ENCODE measurements around the gene MAPKAPK2. TPM values are rescaled to one million over a fixed set of nuclear protein-coding genes. Genes with fewer than 3 reads are reported as not detected.

Gene MAPKAPK2
- total and polyA plus RNA-seq, 10 donors, result 42.2 to 129 (median 94.2) TPM

DNA sequence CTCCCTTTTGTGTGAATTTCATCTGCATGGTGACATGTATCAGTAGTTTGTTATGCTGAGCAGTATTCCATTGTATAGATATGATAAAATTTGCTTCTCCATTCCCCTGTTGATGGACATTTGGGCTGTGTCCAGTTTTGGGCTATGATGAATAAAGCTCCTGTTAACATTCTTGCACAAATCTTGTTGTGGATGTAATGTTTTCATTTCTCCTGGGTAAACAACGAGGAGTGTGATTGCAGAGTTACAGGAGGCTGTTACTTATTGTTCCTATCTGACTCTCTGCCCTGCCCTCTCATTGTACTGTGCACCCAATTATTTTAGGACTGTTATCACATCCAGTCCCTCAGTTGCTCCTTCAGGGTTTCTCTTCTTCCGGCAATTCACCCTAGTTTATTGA, 24.2 kb downstream of the MAPKAPK2 start:
- H3K9me3 ChIP-seq, result no peaks in the 10 kb centered on the region
- TF ChIP-seq, protein P1, sequence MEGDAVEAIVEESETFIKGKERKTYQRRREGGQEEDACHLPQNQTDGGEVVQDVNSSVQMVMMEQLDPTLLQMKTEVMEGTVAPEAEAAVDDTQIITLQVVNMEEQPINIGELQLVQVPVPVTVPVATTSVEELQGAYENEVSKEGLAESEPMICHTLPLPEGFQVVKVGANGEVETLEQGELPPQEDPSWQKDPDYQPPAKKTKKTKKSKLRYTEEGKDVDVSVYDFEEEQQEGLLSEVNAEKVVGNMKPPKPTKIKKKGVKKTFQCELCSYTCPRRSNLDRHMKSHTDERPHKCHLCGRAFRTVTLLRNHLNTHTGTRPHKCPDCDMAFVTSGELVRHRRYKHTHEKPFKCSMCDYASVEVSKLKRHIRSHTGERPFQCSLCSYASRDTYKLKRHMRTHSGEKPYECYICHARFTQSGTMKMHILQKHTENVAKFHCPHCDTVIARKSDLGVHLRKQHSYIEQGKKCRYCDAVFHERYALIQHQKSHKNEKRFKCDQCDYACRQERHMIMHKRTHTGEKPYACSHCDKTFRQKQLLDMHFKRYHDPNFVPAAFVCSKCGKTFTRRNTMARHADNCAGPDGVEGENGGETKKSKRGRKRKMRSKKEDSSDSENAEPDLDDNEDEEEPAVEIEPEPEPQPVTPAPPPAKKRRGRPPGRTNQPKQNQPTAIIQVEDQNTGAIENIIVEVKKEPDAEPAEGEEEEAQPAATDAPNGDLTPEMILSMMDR (IDR thresholded peaks at IDR 0.05 in 8 of 11, conservative IDR thresholded peaks at IDR 0.05 in 3 of 11), result no peak
- TF ChIP-seq POLR2AphosphoS5 (IDR thresholded peaks at IDR 0.05) (no peak), POLR2A (IDR thresholded peaks at IDR 0.05) (no peak)
- no peak overlapping the region for H3K4me3 ChIP-seq
- peaks cover 59 to 100% (median 87%) of the 10 kb centered on the region in 6 donors for H3K4me1 ChIP-seq
- H3K36me3 ChIP-seq, result no peaks in the 10 kb centered on the region
- no peak for DNase-seq
- H3K27ac ChIP-seq, result peak overlapping the region in 2 of 8 donors; percentile 69 to 70
- intact Hi-C loops (cut with DNase I; ENCODE audit: low total_unique reads), result no loop called here
- no peaks in the 10 kb centered on the region for H3K27me3 ChIP-seq (replicated peaks in 1 of 7)
- 69 to 88% (median 83%) methylated on average over 2 of the region's 2 CpGs for WGBS, 5 donors

DNA sequence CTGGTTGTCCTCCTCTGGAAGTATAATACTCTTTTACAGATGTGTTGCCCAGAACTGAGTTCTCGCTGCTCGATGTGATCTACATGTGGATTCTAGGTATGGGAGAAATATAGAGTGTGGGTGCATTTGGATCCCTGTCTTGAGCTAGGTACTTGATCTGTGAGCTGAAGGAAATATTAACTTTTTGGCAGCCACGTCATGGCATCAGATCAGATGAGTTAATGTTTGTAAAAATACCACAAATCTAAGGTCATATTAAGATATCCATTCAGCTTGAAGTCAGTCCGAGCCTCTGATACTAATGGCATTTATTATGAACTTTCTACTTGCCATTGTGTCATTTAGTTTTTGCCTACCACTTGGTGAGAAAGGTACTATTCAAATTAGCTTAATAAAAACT, 24.6 kb downstream of the MAPKAPK2 start:
- TF ChIP-seq POLR2A (IDR thresholded peaks at IDR 0.05), result no peak
- TF ChIP-seq POLR2AphosphoS5 (IDR thresholded peaks at IDR 0.05), result no peak
- TF ChIP-seq, protein P1 (IDR thresholded peaks at IDR 0.05 in 8 of 11, conservative IDR thresholded peaks at IDR 0.05 in 3 of 11), result no peak
- peak overlapping the region in 1 of 8 donors; percentile 69 for H3K27ac ChIP-seq

DNA sequence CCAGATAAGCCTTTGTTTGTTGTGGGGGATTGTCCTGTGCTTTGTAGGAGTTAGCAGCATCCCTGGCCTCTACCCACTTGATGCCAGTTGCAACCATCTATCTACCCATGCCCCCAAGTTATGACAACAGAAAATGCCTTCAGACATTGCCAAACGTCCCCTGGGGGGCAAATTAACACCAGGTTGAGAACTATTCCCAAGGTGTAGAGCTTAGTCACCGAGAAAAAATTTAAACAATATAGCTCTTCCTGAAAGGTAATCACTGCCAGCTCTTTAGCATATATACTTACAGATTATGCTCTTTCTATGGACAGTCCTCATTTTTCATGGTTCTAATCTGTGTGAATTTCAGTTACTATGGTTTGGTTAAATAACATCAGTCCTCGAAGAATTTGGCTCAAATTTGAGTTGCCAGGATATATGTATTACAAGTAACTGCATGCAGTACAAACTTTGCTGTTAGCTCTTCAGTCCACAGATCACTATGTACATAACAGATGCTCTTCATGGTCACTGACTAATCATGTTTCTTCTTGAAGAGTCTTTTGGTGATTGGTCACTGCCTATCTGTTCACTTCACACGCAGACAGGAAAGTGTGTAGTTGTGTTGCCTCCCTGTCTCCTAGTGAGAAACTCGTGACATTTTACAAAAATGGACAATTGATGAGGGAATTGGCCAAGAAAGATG, 25.2 kb downstream of the MAPKAPK2 start:
- no peaks in the 10 kb centered on the region for H3K36me3 ChIP-seq
- no peak overlapping the region for H3K4me3 ChIP-seq
- intact Hi-C loops (cut with DNase I; ENCODE audit: low total_unique reads), result no loop called here
- WGBS, 5 donors, result 79 to 89% (median 81%) methylated on average over 5 of the region's 5 CpGs
- TF ChIP-seq POLR2A (IDR thresholded peaks at IDR 0.05), result no peak
- TF ChIP-seq, protein P1 (IDR thresholded peaks at IDR 0.05 in 8 of 11, conservative IDR thresholded peaks at IDR 0.05 in 3 of 11), result no peak
- no peak for TF ChIP-seq POLR2AphosphoS5 (IDR thresholded peaks at IDR 0.05)
- no peak for DNase-seq
- H3K27me3 ChIP-seq (replicated peaks in 1 of 7), result no peaks in the 10 kb centered on the region
- peaks cover 59 to 100% (median 87%) of the 10 kb centered on the region in 6 donors for H3K4me1 ChIP-seq
- H3K9me3 ChIP-seq, result no peaks in the 10 kb centered on the region
- peak overlapping the region in 1 of 8 donors; percentile 2 for H3K27ac ChIP-seq

More for the DNA sequence above, 24.6 kb downstream of the MAPKAPK2 start:
- Histone ChIP-seq H3K36me3 (no peaks in the 10 kb centered on the region), H3K4me1 (peaks cover 59 to 100% (median 87%) of the 10 kb centered on the region in 6 donors), H3K27me3 (replicated peaks in 1 of 7) (no peaks in the 10 kb centered on the region), H3K4me3 (no peak overlapping the region), H3K9me3 (no peaks in the 10 kb centered on the region)
- intact Hi-C loops (cut with DNase I; ENCODE audit: low total_unique reads), result no loop called here
- 87 to 93% (median 89%) methylated on average over 4 of the region's 4 CpGs for WGBS, 5 donors
- DNase-seq, result no peak

DNA sequence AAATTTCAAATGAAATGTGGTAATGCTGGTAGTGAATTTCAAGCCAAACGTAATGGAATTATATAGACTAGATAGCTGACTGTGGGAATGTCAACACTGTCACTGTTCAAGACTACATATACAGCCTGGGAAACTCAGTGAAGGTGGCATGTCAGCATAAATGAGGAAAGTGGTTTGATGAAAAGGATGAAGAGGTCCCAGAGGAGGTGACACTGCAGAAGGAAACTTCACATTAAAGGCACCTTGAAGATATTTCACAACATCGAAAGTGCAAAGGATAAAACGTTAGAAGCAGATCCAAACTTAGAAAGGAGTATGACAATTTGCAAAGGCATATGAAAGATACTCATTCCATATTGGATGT, 25.7 kb downstream of the MAPKAPK2 start:
- intact Hi-C loops (cut with DNase I; ENCODE audit: low total_unique reads), result no loop called here
- no peaks in the 10 kb centered on the region for H3K27me3 ChIP-seq (replicated peaks in 1 of 7)
- H3K9me3 ChIP-seq, result no peaks in the 10 kb centered on the region
- no peak for TF ChIP-seq POLR2A (IDR thresholded peaks at IDR 0.05)
- TF ChIP-seq POLR2AphosphoS5 (IDR thresholded peaks at IDR 0.05), result no peak
- TF ChIP-seq, protein P1 (IDR thresholded peaks at IDR 0.05 in 8 of 11, conservative IDR thresholded peaks at IDR 0.05 in 3 of 11), result no peak
- H3K27ac ChIP-seq, result peak overlapping the region in 1 of 8 donors; percentile 2
- 34 to 61% (median 51%) methylated on average over 3 of the region's 3 CpGs for WGBS, 5 donors
- no peak overlapping the region for H3K4me3 ChIP-seq
- no peak for DNase-seq
- H3K4me1 ChIP-seq, result peaks cover 59 to 100% (median 87%) of the 10 kb centered on the region in 6 donors
- no peaks in the 10 kb centered on the region for H3K36me3 ChIP-seq

All from spleen (tissue), 11 donors.